GM19324 (cell line): ENCODE measurements around the gene TOMM34.

Experiments
- ATAC-seq: cut with Tn5 transposase; IDR thresholded peaks from one replicate; pipeline ENCODE4 v1.9.1; 2021; ENCODE audit warnings: mild to moderate bottlenecking, moderate library complexity; ENCODE audit not compliant: unreplicated experiment, low FRiP score

TOMM34 gene

GRCh38 chr20:44960103-44960852 lies at the start of gene TOMM34:
Gene TOMM34, minus strand, starts transcription at chr20:44960397. Its CDS starts 64 bp downstream, at chr20:44960333.
- peak; percentile 87 for ATAC-seq

DNA sequence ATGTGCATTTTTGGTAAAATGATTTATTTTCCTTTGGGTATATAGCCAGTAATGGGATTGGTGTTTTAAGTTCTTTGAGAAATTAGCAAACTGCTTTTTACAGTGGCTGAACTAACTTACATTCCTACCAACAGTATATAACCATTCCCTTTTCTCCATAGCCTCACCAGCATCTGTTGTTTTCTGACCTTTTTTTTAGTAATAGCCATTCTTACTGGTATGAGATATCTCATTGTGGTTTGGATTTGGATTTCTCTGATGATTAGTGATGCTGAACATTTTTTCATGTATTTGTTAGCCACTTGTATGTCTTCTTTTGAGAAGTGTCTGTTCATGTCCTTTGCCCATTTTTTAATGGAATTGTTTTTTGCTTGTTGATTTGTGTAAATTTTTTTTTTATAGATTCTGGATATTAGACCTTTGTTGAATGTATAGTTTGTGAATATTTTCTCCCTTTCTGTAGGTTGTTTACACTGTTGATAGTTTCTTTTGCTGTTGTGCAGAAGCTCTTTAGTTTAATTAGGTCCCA lies 48.4 kb upstream of the TOMM34 start:
- no peak for ATAC-seq

GRCh38 chr20:44997668-44998067 lies 37.5 kb upstream of the TOMM34 start:
- ATAC-seq, result no peak

DNA sequence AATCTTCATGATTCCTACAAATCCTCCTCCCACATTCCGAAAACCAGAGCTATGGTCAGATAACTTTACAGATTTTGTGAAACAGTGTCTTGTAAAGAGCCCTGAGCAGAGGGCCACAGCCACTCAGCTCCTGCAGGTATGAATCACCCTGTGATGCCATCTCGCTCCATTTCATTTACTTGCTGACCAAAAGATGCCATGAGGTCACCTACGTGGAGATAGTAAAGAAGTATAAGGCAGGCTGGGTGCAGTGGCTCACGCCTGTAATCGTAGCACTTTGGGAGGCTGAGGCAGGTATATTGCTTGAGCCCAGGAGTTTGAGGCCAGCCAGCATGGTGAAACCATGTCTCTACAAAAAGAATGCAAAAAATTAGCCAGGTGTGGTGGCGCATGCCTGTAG lies 37.0 kb upstream of the TOMM34 start:
- no peak for ATAC-seq

- ATAC-seq, result no peak
Measured at GRCh38 chr20:44993343-44993742, 33.1 kb upstream of the TOMM34 start.

GRCh38 chr20:44990957-44991356 lies 30.8 kb upstream of the TOMM34 start:
- no peak for ATAC-seq

DNA sequence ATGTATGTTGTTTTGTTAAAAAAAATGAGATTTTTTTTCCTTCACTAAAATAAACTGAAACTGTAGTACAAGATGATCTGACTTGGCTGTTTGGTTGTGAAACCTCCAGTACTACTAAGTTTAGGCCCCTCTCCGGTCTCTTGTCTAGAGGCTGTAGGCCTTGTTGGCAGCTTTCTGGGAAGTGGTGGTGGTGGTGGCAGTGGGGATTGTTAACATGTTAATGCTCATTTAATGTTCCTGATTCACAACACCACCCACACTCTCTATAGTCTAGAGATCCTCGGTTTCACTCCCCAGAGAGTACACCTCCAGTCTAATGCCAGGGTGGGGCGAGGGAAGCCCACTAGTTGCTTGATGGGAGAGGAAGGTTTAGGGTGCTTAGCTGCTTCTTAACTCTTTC lies 30.2 kb upstream of the TOMM34 start:
- no peak for ATAC-seq

DNA sequence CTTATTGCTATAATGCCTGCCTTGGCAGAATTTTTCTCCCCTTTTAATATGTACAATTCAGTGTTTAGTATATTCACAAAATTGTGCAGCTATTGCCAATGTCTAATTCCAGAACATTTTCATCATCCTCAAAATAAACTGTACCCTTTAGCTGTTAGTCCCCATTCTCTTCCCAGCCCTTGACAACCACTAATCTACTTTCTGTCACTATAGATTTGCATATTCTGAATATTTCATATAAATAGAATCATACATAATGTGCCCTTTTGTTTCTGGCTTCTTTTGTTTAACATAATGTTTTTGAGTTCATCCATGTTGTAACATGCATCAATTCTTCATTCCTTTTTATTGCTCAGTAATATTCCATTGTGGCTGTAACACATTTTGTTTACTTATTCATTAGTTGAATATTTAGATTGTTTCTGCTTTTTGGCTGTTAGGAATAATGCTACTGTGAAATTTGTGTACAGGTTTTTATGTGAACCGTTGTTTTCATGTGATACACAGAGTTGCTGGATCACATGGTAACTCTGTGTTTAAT lies 28.5 kb upstream of the TOMM34 start:
- no peak for ATAC-seq

GRCh38 chr20:44983093-44983674 lies 23.0 kb upstream of the TOMM34 start:
- ATAC-seq, result no peak

DNA sequence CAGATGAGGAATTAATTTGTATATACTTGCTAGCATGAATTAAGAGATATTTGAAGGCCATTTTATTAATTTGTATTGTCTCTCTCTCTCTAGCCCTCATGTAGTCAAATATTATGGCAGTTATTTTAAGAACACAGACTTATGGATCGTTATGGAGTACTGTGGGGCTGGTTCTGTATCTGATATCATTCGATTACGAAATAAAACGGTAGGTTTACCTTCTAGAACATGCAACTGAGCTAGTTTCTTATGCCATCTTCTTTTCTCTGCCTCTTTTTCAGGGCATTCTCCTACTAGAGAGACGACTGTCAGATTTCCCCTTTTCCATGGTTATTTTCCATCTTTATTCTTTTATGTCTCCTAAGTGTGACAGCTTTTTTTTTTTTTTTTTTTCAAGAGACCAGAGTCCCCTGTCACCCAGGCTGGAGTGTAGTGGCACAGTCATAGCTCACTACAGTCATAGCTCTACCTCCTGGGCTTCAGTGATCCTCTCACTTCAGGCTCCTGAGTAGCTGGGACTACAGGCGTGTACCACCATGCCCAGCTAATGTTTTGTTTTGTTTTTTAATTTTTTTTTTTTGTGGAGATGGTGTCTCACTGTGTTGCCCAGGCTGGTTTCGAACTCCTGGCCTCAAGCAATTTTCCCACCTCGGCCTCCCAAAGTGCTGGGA lies 21.7 kb upstream of the TOMM34 start:
- no peak for ATAC-seq

DNA sequence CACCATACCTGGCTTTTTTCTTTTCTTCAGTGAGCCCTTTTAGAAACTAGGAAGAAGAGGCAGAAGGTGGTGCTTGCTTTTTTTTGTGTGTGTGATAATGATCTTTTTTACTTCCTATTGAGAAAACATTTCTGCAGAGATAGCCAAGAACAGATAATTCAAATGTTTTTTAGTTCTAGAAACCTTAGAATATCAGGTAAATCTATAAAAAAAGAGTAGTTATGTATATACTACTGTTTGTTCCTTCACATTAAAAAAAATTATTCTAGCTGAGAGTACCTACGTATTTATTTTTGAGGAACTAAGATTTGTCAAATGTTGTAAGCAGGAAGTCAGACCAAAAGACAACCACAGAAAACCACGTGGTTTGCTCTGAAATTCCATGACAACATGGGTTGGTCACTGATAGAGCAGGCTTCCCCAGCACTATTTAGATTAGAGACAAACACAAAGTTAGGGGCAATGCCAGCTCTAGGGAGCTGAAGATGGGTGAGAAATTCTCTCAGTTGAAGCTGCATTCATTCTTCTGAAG lies 19.0 kb upstream of the TOMM34 start:
- peak; percentile 88 for ATAC-seq

DNA sequence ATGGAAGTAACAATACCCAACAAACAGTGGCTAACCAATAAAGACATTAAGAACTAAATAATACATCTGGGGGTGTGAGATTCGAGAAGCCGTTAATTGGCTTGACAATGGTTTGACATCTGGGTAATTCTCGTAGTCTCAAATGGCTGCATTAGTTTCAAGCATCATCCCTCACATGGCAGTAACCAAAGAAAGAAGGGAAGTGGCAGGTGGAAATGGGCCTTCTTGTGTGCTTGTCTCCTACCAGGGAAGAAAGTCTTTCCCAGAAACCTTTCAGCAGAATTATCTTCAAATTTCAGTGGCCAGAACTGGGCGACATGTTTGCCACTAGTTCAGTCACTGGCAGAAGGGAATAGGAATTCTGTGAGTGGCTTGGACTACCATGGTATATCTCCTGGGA lies 16.5 kb upstream of the TOMM34 start:
- ATAC-seq, result no peak

DNA sequence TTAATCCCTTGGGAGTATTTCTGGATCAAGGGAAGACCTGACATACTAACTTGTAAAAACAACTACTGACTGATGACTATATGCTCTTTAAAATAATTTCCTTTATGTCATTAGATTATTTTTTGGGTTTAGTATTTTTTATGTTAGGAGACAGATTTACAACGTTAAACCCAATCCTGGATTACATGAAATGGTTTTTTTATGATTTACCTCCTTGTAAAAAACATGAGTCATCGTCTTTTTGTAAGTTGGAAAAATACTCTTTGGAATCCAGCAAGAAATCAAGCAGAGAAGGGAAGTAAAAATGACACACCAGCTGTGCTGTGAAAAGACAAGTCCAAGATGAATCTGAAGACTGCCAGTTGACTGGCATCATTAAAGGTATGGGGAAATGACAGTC lies 12.9 kb upstream of the TOMM34 start:
- no peak for ATAC-seq

DNA sequence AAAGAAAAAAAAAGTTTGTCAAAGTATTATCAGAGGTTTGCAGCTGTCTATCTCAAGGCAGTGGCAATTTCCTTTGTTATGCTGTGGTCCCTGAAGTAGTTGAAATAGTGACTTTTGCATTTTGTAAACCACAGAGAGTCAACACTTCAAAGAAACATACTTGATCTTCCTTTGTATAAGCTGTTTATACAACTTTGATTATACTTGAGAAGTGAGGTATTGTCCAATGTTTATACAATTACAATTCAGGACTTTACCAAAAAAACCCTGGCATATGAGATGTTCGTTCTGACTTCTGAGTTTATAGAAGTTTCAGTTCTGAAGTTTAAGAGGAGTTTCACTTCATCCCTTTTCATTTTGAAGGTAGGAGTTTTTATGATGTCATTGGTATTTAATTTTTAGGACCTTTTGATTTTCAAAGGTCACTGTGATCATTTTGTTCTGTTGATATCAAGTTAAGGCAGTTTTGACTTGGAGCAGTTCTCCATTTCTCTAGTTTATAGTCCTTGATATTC lies 10.1 kb upstream of the TOMM34 start:
- ATAC-seq, result no peak

GRCh38 chr20:44969300-44969894 lies 9.2 kb upstream of the TOMM34 start:
- ATAC-seq, result no peak

DNA sequence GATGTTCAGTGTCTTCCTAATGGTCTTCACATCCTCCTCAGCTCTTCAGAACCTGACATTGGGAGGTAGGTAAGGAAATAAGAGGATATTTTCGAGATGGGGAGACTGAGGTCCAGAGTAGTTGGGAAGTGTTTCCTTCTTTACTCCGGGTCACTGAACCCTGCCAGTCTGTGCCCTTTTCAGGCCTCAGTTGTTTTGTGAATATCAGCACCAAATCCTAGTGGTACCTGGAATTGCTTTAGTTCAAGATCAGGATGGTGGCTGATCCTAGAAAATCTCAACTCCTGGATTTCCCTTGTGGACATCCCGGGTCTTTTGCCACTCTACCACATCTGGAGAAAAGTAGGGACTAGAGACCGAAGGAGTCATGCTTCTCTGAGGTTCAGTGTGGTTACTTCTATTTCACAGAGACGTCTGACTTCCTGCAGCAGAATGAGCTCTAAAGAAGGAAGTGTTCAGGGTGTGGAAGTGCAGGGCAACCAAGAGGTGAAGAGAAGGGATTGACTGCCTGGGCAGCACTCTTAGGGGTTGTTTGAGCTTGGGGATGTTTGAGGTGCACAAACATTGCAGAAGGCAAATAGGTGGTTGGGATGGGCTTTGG lies 7.1 kb upstream of the TOMM34 start:
- no peak for ATAC-seq

GRCh38 chr20:44966030-44966961 lies 6.1 kb upstream of the TOMM34 start, which contains the start of gene STK4:
Gene STK4, plus strand, starts transcription at chr20:44966512. Its CDS starts 57 bp downstream, at chr20:44966569.
- ATAC-seq, result peak; percentile 77

DNA sequence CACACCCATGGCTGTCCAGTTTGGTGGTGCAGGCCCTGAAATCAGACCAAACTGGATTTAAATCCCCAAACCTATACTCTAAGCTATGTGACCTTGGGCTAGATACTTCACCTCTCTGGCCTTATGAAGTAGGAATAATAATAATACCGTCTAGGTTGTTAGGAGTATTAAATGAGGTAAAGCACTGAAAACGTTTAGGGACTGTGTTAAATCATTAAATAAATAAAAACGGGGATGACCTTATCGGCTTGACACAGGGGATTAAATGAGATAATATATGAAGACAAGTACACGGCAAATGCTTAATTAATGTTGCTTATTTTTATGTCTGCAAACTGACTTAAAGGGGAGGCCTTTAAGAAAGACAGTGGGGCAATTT lies 5.4 kb upstream of the TOMM34 start:
- ATAC-seq, result no peak
